A549 (cell line): ENCODE measurements around the gene COPS6.

Experiments used
- NFE2L2 ChIP-seq: fragments of 150-350 bp; conservative IDR thresholded peaks from 2 replicates; pipeline ENCODE4 v1.6.1; 2014; ENCODE audit warnings: low read length
- PHF8 ChIP-seq: fragments of 200-600 bp; sonication (generic); IDR thresholded peaks from 2 replicates; pipeline ENCODE4 v1.6.1; 2016; ENCODE audit warnings: low read depth, mild to moderate bottlenecking, antibody characterized with exemption, moderate library complexity, borderline replicate concordance
- POLR2A ChIP-seq: IDR thresholded peaks from 2 replicates; pipeline ENCODE4 v1.6.1; 2012; ENCODE audit warnings: mild to moderate bottlenecking, low read length
- SMC3 ChIP-seq: fragments of >200 bp; sonication (Bioruptor Twin); formaldehyde crosslinking; IDR thresholded peaks from 3 replicates; pipeline ENCODE4 v1.6.1; 2018; ENCODE audit warnings: inconsistent platforms
- TP53 ChIP-seq: fragments of 250-450 bp; sonication (Bioruptor Pico); IDR thresholded peaks from 2 replicates; pipeline ENCODE4 v1.5.0; 2021; ENCODE audit warnings: mild to moderate bottlenecking, moderate library complexity
- TF ChIP-seq, protein P1 (sequence below): fragments of >200 bp; sonication (Bioruptor Twin); formaldehyde crosslinking; IDR thresholded peaks from 3 replicates; pipeline ENCODE4 v1.5.1; 2016

- TF ChIP-seq POLR2A (no peak), TP53 (CRISPR knock-in tag) (no peak), SMC3 (no peak), PHF8 (no peak), NFE2L2 (no peak)
- TF ChIP-seq, protein P1, sequence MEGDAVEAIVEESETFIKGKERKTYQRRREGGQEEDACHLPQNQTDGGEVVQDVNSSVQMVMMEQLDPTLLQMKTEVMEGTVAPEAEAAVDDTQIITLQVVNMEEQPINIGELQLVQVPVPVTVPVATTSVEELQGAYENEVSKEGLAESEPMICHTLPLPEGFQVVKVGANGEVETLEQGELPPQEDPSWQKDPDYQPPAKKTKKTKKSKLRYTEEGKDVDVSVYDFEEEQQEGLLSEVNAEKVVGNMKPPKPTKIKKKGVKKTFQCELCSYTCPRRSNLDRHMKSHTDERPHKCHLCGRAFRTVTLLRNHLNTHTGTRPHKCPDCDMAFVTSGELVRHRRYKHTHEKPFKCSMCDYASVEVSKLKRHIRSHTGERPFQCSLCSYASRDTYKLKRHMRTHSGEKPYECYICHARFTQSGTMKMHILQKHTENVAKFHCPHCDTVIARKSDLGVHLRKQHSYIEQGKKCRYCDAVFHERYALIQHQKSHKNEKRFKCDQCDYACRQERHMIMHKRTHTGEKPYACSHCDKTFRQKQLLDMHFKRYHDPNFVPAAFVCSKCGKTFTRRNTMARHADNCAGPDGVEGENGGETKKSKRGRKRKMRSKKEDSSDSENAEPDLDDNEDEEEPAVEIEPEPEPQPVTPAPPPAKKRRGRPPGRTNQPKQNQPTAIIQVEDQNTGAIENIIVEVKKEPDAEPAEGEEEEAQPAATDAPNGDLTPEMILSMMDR, result no peak
Observed at GRCh38 chr7:100040575-100040974, 48.2 kb upstream of the COPS6 start.
